Activated B cell treated with CpG ODN at 0.5 μM for 24 hours (primary cell): Measurements from ENCODE around the gene STARD4. TPM values are rescaled to one million over a fixed set of nuclear protein-coding genes. Genes with fewer than 3 reads are reported as not detected.

Source experiments
- ATAC-seq: fragments of 200-7000 bp; cut with Tn5 transposase; one replicate; pipeline ENCODE4 v1.10.0; 2021; ENCODE audit warnings: low read depth, mild to moderate bottlenecking, moderate library complexity
- CTCF ChIA-PET: fragments of 350-600 bp; sonication (Branson Sonifier 250); formaldehyde crosslinking; loops from one replicate; lab custom pipeline; 2021; ENCODE audit warnings: antibody characterized with exemption; lab: Charles Lee
- POLR2A ChIA-PET: fragments of 350-600 bp; sonication (Branson Sonifier 250); formaldehyde crosslinking; loops from one replicate; lab custom pipeline; 2021; ENCODE audit warnings: antibody characterized with exemption; lab: Charles Lee
- DNase-seq: peaks from one replicate; pipeline ENCODE4 v3.0.0; 2022
- H3K27ac Mint-ChIP-seq: one replicate; pipeline ENCODE4 v1.8.0; 2020; ENCODE audit warnings: mixed read lengths
- H3K27me3 Mint-ChIP-seq: one replicate; pipeline ENCODE4 v1.8.0; 2021; ENCODE audit warnings: mixed read lengths
- H3K36me3 Mint-ChIP-seq: one replicate; pipeline ENCODE4 v1.8.0; 2021; ENCODE audit warnings: low read depth, mixed read lengths
- H3K4me1 Mint-ChIP-seq: one replicate; pipeline ENCODE4 v1.8.0; 2021; ENCODE audit warnings: mixed read lengths
- H3K4me3 Mint-ChIP-seq: one replicate; pipeline ENCODE4 v1.8.0; 2020; ENCODE audit warnings: mild to moderate bottlenecking, mixed read lengths
- H3K9me3 Mint-ChIP-seq: one replicate; pipeline ENCODE4 v1.8.0; 2020; ENCODE audit warnings: mixed read lengths
- intact Hi-C: fragments of 100-400 bp; cut with micrococcal nuclease; formaldehyde crosslinking; loops from one replicate; pipeline ENCODE4 v1.15.1; 2024
- total RNA-seq: library from RNA; stranded (reverse); gene quantifications from 2 replicates; pipeline ENCODE4 v1.2.3, GENCODE V29; 2022
- TF ChIP-seq, protein P1 (sequence below): fragments of 200-600 bp; IDR thresholded peaks from one replicate; pipeline ENCODE4 v1.8.0; 2022; ENCODE audit warnings: antibody characterized with exemption, mild to moderate bottlenecking

The STARD4 gene
- total RNA-seq, 1 donor from 2014 or later = 40.3 TPM

DNA sequence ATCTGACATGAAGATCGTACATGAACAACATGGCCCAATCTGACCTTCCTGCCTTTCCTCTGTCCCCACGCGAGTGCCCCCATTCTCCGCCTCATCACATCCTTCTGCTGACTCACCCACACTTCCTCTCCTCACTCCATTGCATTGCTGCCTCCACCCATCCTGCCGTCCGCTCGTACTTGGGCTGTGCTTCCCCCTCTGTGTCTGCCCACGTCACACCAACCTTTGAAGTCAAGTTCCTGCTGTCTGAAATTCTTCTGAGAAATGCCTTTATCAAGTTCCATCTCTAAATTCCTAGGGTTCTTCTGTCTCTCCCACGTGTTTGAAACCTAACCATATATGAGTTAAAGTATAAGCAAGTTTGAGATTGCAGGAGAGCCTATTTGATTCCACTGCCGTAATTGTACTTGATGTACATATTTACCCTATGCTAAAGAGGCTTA, 18.0 kb upstream of the STARD4 start:
- TF ChIP-seq, protein P1, sequence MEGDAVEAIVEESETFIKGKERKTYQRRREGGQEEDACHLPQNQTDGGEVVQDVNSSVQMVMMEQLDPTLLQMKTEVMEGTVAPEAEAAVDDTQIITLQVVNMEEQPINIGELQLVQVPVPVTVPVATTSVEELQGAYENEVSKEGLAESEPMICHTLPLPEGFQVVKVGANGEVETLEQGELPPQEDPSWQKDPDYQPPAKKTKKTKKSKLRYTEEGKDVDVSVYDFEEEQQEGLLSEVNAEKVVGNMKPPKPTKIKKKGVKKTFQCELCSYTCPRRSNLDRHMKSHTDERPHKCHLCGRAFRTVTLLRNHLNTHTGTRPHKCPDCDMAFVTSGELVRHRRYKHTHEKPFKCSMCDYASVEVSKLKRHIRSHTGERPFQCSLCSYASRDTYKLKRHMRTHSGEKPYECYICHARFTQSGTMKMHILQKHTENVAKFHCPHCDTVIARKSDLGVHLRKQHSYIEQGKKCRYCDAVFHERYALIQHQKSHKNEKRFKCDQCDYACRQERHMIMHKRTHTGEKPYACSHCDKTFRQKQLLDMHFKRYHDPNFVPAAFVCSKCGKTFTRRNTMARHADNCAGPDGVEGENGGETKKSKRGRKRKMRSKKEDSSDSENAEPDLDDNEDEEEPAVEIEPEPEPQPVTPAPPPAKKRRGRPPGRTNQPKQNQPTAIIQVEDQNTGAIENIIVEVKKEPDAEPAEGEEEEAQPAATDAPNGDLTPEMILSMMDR = no peak
- peak overlapping the region; percentile 75 for H3K27ac Mint-ChIP-seq
- peak overlapping the region; percentile 49 for H3K4me3 Mint-ChIP-seq
- peaks cover 23% of the 10 kb centered on the region for H3K4me1 Mint-ChIP-seq
- no peaks in the 10 kb centered on the region for H3K36me3 Mint-ChIP-seq
- DNase-seq (peak; percentile 61), ATAC-seq (peak; percentile 100)
- no peaks in the 10 kb centered on the region for H3K27me3 Mint-ChIP-seq
- ChIA-PET POLR2A (interaction anchor here (0.9 to 3.6 kb wide), 3 partner anchors 18 to 630 kb away, joined by 3 to 33 read pairs (median 14); partner anchors contain the start of genes NREP and STARD4), CTCF (interaction anchor here (2.1 to 4.8 kb wide), 2 partner anchors 9 to 18 kb away, joined by 5 to 52 read pairs; partner anchors contain the start of gene STARD4)
- H3K9me3 Mint-ChIP-seq = peaks cover 2% of the 10 kb centered on the region
- intact Hi-C loops = loop anchor here (1.0 to 2.0 kb wide), 5 partner anchors 17 to 1391 kb away; partner anchors contain the start of gene NREP

GRCh38 chr5:111528056-111528455, 15.7 kb upstream of the STARD4 start:
- no peaks in the 10 kb centered on the region for H3K36me3 Mint-ChIP-seq
- H3K4me3 Mint-ChIP-seq = no peak overlapping the region
- intact Hi-C loops = no loop called here
- H3K9me3 Mint-ChIP-seq = peaks cover 2% of the 10 kb centered on the region
- DNase-seq = no peak
- no peak for ATAC-seq
- POLR2A ChIA-PET = interaction anchor here (0.9 kb wide), 1 partner anchor 16 kb away, joined by 4 read pairs; the partner anchor contains the start of gene STARD4
- H3K4me1 Mint-ChIP-seq = peaks cover 23% of the 10 kb centered on the region
- no peak overlapping the region for H3K27ac Mint-ChIP-seq
- TF ChIP-seq, protein P1 = no peak
- H3K27me3 Mint-ChIP-seq = peaks cover 3% of the 10 kb centered on the region
- CTCF ChIA-PET = no interaction called here

- Mint-ChIP-seq H3K27me3 (peaks cover 9% of the 10 kb centered on the region), H3K36me3 (no peaks in the 10 kb centered on the region), H3K9me3 (no peaks in the 10 kb centered on the region), H3K4me1 (no peaks in the 10 kb centered on the region), H3K27ac (no peak overlapping the region), H3K4me3 (no peak overlapping the region)
- ATAC-seq (no peak), DNase-seq (no peak)
- TF ChIP-seq, protein P1 = no peak
- CTCF ChIA-PET = interaction anchor here (1.8 kb wide), 1 partner anchor 11 kb away, joined by 5 read pairs; no protein-coding TSS in a partner anchor
- intact Hi-C loops = no loop called here
- POLR2A ChIA-PET = no interaction called here
These were observed 8.6 kb upstream of the STARD4 start for GRCh38 chr5:111520908-111521307.

- H3K9me3 Mint-ChIP-seq = no peaks in the 10 kb centered on the region
- no peak overlapping the region for H3K27ac Mint-ChIP-seq
- TF ChIP-seq, protein P1 = no peak
- peaks cover 9% of the 10 kb centered on the region for H3K27me3 Mint-ChIP-seq
- ChIA-PET POLR2A (no interaction called here), CTCF (interaction anchor here (1.8 kb wide), 1 partner anchor 12 kb away, joined by 6 read pairs; no protein-coding TSS in a partner anchor)
- intact Hi-C loops = loop anchor here (10.0 kb wide), 1 partner anchor 1006 kb away; no protein-coding TSS in a partner anchor
- no peaks in the 10 kb centered on the region for H3K36me3 Mint-ChIP-seq
- no peak for ATAC-seq
- no peaks in the 10 kb centered on the region for H3K4me1 Mint-ChIP-seq
- H3K4me3 Mint-ChIP-seq = no peak overlapping the region
- no peak for DNase-seq
These were observed 6.4 kb upstream of the STARD4 start for GRCh38 chr5:111518777-111519176.

DNA sequence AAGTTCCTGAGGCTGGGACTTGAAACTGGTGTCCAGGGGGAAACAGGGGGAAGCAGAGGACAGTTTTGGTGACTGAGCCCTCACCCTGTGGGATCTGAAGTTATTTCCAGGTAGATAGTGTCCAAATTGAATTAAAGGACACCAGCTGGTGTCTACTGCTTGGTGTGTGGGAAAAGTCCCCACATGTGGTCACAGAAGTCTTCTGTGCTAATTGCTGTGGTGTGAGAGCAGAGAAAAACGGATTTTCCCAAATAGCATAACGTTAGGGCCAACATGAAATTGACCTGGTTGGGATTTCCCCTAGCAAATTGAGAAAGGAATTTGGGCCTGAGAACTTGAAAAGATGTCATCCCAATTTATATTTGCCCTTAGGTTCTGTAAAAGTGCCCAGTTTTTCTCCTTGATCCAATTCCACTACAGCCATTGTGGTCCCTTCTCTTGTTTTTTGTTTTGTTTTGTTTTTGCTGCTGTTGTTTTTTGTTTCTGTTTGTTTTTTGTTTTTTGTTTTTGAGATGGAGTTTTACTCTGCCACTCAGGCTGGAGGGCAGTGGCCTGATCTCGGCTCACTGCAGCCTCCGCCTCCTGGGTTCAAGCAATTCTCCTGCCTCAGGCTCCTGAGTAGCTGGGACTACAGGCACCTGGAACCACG, 5.6 kb upstream of the STARD4 start:
- Mint-ChIP-seq H3K4me3 (no peak overlapping the region), H3K4me1 (peaks cover 3% of the 10 kb centered on the region), H3K27ac (no peak overlapping the region), H3K9me3 (no peaks in the 10 kb centered on the region), H3K36me3 (no peaks in the 10 kb centered on the region), H3K27me3 (peaks cover 6% of the 10 kb centered on the region)
- DNase-seq = no peak
- intact Hi-C loops = loop anchor here (10.0 kb wide), 1 partner anchor 1007 kb away; no protein-coding TSS in a partner anchor
- CTCF ChIA-PET = interaction anchor here (1.8 kb wide), 1 partner anchor 13 kb away, joined by 6 read pairs; no protein-coding TSS in a partner anchor
- TF ChIP-seq, protein P1 = no peak
- POLR2A ChIA-PET = no interaction called here
- no peak for ATAC-seq
